ENCODE measurements around the gene PLCB3. TPM values are rescaled to one million over a fixed set of nuclear protein-coding genes. Genes with fewer than 3 reads are reported as not detected.
A peak's percentile ranks its signal among the peaks of the same experiment; 100 is the strongest.
"Not testable (repeated sequence)": the region's sequence is repeated elsewhere in the genome, so short reads cannot be mapped to it uniquely, and the experiment has no call there.

PLCB3 gene
- total and polyA plus RNA-seq, 2 of the 13 experiments (the other 11 are each of a cell fraction or from before 2014, with no cell fraction given) = 7.5 to 13.8 TPM

- TF ChIP-seq ZBTB33 (CRISPR knock-in tag; IDR thresholded peaks at IDR 0.05) = peak; percentile 91
- TF ChIP-seq ZIK1 (CRISPR knock-in tag; IDR thresholded peaks at IDR 0.05; ENCODE audit: borderline replicate concordance, low read depth) = no peak
- TF ChIP-seq RXRA (CRISPR knock-in tag; IDR thresholded peaks at IDR 0.05) = 0 out of 2 replicates have a peak, but pooled peaks have one; percentile 16
These were observed 63.7 kb downstream of the PLCB3 start (continued) for GRCh38 chr11:64314805-64315561.

- H3K4me2 ChIP-seq (ENCODE audit: low read depth, low read length) = peak overlapping the region; percentile 99
- H3K4me1 ChIP-seq (ENCODE audit: insufficient read depth, low read length) = peaks cover 25% of the 10 kb centered on the region
- FAIRE-seq; CTCF ChIA-PET (ENCODE audit: low intra/inter-chr PET ratio, low total read pairs); ATAC-seq; in situ Hi-C loops (cut with HindIII; ENCODE audit: extremely low pct_ligation_motif_present, low pct_unique_long_range_greater_than_20kb); H4K20me1 ChIP-seq (ENCODE audit: insufficient read depth, low read length); H2AFZ ChIP-seq (ENCODE audit: low read length); H3K9me3 ChIP-seq (ENCODE audit: low read length); DNase-seq (ENCODE audit: low spot score); H3K27me3 ChIP-seq (ENCODE audit: control insufficient read depth in 1 of 2, insufficient read depth in 2 of 2, low read length in 2 of 2); BruUV-seq (replicated peaks): not testable (repeated sequence)
- peak; percentile 72; the same call in 1 of the 2 replicates for TF ChIP-seq HNRNPL (IDR thresholded peaks at IDR 0.05; ENCODE audit: low read depth, low read length)
- peak; percentile 95 for TF ChIP-seq AGO2 (optimal IDR thresholded peaks at IDR 0.05; ENCODE audit: low read depth, low read length)
- peak; percentile 69 for TF ChIP-seq RBFOX2 (IDR thresholded peaks at IDR 0.05; ENCODE audit: low read depth, low read length)
- H3K36me3 ChIP-seq (replicated peaks in 1 of 2; ENCODE audit: control insufficient read depth in 1 of 2, insufficient read depth in 2 of 2, low read length in 2 of 2) = peaks cover 0 to 26% of the 10 kb centered on the region in 2 experiments; a peak in 3 of 5 replicates
- WGBS (ENCODE audit: low lambda C conversion rate) = 80% methylated on average over 8 of the region's 25 CpGs
- H3K4me3 ChIP-seq (replicated peaks in 1 of 3; ENCODE audit: insufficient read depth in 1 of 3, low read depth in 2 of 3, low read length in 3 of 3) = peak overlapping the region; percentile 97 to 99 (median 99); a peak in 5 of 6 replicates
- intact Hi-C loops (cut with micrococcal nuclease; ENCODE audit: unreplicated experiment) = loop anchor here (2.0 kb wide), 1 partner anchor 43 kb away; the partner anchor contains the start of gene RPS6KA4
- H3K27ac ChIP-seq (ENCODE audit: extremely low read length, insufficient read depth, low read length) = peak overlapping the region; percentile 98
- POLR2A ChIA-PET = interaction anchor here (2.1 to 4.5 kb wide), 6 partner anchors 10 to 129 kb away, joined by 12 to 103 read pairs (median 47); partner anchors contain the start of genes BAD, ESRRA, GPR137 and STIP1
- peaks cover 15% of the 10 kb centered on the region for H3K79me2 ChIP-seq (ENCODE audit: insufficient read depth, low read length)
- H3K9ac ChIP-seq (ENCODE audit: insufficient read depth, low read depth, low read length) = peak overlapping the region; percentile 94
These were observed 64.6 kb downstream of the PLCB3 start for GRCh38 chr11:64315667-64316526.
